K562 (cell line): ENCODE results near the gene SBK3. TPM values are rescaled to one million over a fixed set of nuclear protein-coding genes. Genes with fewer than 3 reads are reported as not detected.

Source experiments
- ATAC-seq: fragments of 200-7000 bp; cut with Tn5 transposase; 3 replicates; pipeline ENCODE4 v1.9.1; 2020; ENCODE audit warnings: moderate library complexity
- BruUV-seq: library from RNA; stranded (reverse); fragments of 400-500 nt; replicated peaks from 2 replicates; lab custom pipeline; 2021; lab: Mats Ljungman, UMichigan
- CTCF ChIA-PET: fragments of 300-600 bp; formaldehyde crosslinking; extraction: SDS; loops from one replicate; lab custom pipeline; 2021; ENCODE audit warnings: low intra/inter-chr PET ratio; lab: Yijun Ruan, JAX
- POLR2A ChIA-PET: fragments of 300-600, 350-650 bp; sonication (Branson Sonifier 250); formaldehyde crosslinking; extraction: SDS; loops from one replicate; lab custom pipeline; 2021; ENCODE audit warnings: antibody characterized with exemption, inconsistent platforms; lab: Yijun Ruan, JAX
- DNase-seq, 4 experiments: peaks; one replicate each; pipeline versions ENCODE4 v3.0.0 to v3.0.0-alpha.2; 2011 to 2018; ENCODE audit warnings: low spot score in 3 of 4, mixed read lengths in 3 of 4; ENCODE audit errors: extremely low read depth in 1 of 4
- FAIRE-seq: peaks from 2 replicates; lab custom pipeline; 2011; peaks lifted over from hg19 to GRCh38; lab: Jason Lieb, UNC
- H2AFZ ChIP-seq: 2 replicates; pipeline ENCODE4 v1.6.0; 2011; ENCODE audit warnings: low read depth, low read length, control low read depth, inconsistent platforms
- H3K27ac ChIP-seq: fragments of 200-600 bp; 3 replicates; pipeline ENCODE4 v1.8.0; 2011; ENCODE audit warnings: low read depth, mild to moderate bottlenecking, control low read depth, inconsistent platforms, low read length, moderate library complexity, mixed read lengths; ENCODE audit errors: extremely low read depth
- H3K27me3 ChIP-seq, 2 experiments: fragments of 300-600 bp in 1 of 2; 2 replicates in 1 of 2; 3 replicates in 1 of 2; pipeline versions ENCODE4 v1.6.0 to v1.8.0; 2011; ENCODE audit warnings: inconsistent platforms in 2 of 2, low read length in 2 of 2, mild to moderate bottlenecking in 1 of 2, mixed read lengths in 1 of 2, moderate library complexity in 1 of 2; ENCODE audit not compliant: control insufficient read depth in 2 of 2, insufficient read depth in 2 of 2
- H3K36me3 ChIP-seq: fragments of 300-600 bp; 3 replicates; pipeline ENCODE4 v1.8.0; 2011; ENCODE audit warnings: mild to moderate bottlenecking, low read length, inconsistent platforms; ENCODE audit not compliant: control insufficient read depth, insufficient read depth
- H3K4me1 ChIP-seq, 2 experiments: fragments of 200-600 bp in 1 of 2; replicated peaks in 1 of 2; 2 replicates in 1 of 2; 3 replicates in 1 of 2; pipeline versions ENCODE4 v1.5.1 to v1.8.0; 2011; ENCODE audit warnings: inconsistent platforms in 2 of 2, low read length in 2 of 2, mild to moderate bottlenecking in 1 of 2, mixed read lengths in 1 of 2, moderate library complexity in 1 of 2; ENCODE audit not compliant: control insufficient read depth in 2 of 2, insufficient read depth in 2 of 2
- H3K4me2 ChIP-seq: 2 replicates; pipeline ENCODE4 v1.6.1; 2011; ENCODE audit warnings: low read length, control low read depth, inconsistent platforms, mixed read lengths; ENCODE audit not compliant: insufficient read depth
- H3K4me3 ChIP-seq: fragments of 200-600 bp; sonication (generic), shearing (Covaris generic); 2 replicates; pipeline ENCODE4 v1.5.1; 2016; ENCODE audit warnings: control low read depth, inconsistent platforms
- H3K79me2 ChIP-seq: fragments of 200-600 bp; 3 replicates; pipeline ENCODE4 v1.8.0; 2011; ENCODE audit warnings: low read length, inconsistent platforms; ENCODE audit not compliant: control insufficient read depth, insufficient read depth
- H3K9ac ChIP-seq, 2 experiments: 2 replicates each; pipeline versions ENCODE4 v1.6.0 to v1.6.1; 2011; ENCODE audit warnings: low read depth in 2 of 2, low read length in 2 of 2, control low read depth in 1 of 2, inconsistent platforms in 1 of 2, mild to moderate bottlenecking in 1 of 2, mixed read lengths in 1 of 2; ENCODE audit not compliant: insufficient read depth in 1 of 2
- H3K9me1 ChIP-seq: one replicate; pipeline ENCODE4 v1.6.0; 2011; ENCODE audit warnings: inconsistent platforms, mild to moderate bottlenecking, low read length, moderate library complexity; ENCODE audit not compliant: control insufficient read depth, insufficient read depth
- H3K9me3 ChIP-seq: replicated peaks from 2 replicates; pipeline ENCODE4 v1.5.1; 2011; ENCODE audit warnings: low read depth, low read length, inconsistent platforms; ENCODE audit not compliant: control insufficient read depth, insufficient read depth
- H4K20me1 ChIP-seq: replicated peaks from 2 replicates; pipeline ENCODE4 v1.6.1; 2011; ENCODE audit warnings: low read length, inconsistent platforms, mixed read lengths; ENCODE audit not compliant: control insufficient read depth, insufficient read depth
- BACH1 ChIP-seq: fragments of 200-800 bp; sonication (Bioruptor generic); IDR thresholded peaks from 2 replicates; pipeline ENCODE4 v1.6.1; 2016; ENCODE audit warnings: missing genetic modification characterization, missing compliant biosample characterization
- C11orf30 ChIP-seq: fragments of 450-650 bp; IDR thresholded peaks from 2 replicates; pipeline ENCODE4 v1.6.1; 2016; ENCODE audit warnings: low read depth, mild to moderate bottlenecking
- E2F1 ChIP-seq: sonication (generic); formaldehyde crosslinking; IDR thresholded peaks from 2 replicates; pipeline ENCODE4 v1.8.1; 2023; ENCODE audit warnings: mild to moderate bottlenecking, missing genetic modification reagents, moderate library complexity
- FOSL1 ChIP-seq: fragments of 200-800 bp; sonication (Bioruptor generic); conservative IDR thresholded peaks from 2 replicates; pipeline ENCODE4 v1.6.1; 2016; ENCODE audit warnings: missing genetic modification characterization, missing compliant biosample characterization
- KDM4B ChIP-seq, 2 experiments: fragments of 450-650 bp in 1 of 2; sonication (generic) in 1 of 2; IDR thresholded peaks; 2 replicates each; pipeline ENCODE4 v1.6.1; 2016 to 2017; ENCODE audit warnings: borderline replicate concordance in 2 of 2, antibody characterized with exemption in 1 of 2, low read depth in 1 of 2, mild to moderate bottlenecking in 1 of 2
- KDM5B ChIP-seq: fragments of 200-600 bp; sonication (generic); IDR thresholded peaks from 2 replicates; pipeline ENCODE4 v1.6.1; 2012; ENCODE audit warnings: low read depth, mild to moderate bottlenecking, moderate library complexity, low read length, control low read depth, inconsistent platforms; ENCODE audit not compliant: insufficient replicate concordance
- MYC ChIP-seq, 2 experiments: fragments of 250-450 bp in 1 of 2; sonication (Bioruptor Pico) in 1 of 2; IDR thresholded peaks; 2 replicates each; pipeline versions ENCODE4 v1.5.1 to v1.6.1; 2012 to 2021; ENCODE audit warnings: low read depth in 2 of 2, borderline replicate concordance in 1 of 2, improper control_type of control experiment in 1 of 2, low read length in 1 of 2, mild to moderate bottlenecking in 1 of 2, moderate library complexity in 1 of 2
- MYNN ChIP-seq, 2 experiments: sonication (generic); formaldehyde crosslinking in 1 of 2; IDR thresholded peaks; 2 replicates each; pipeline versions ENCODE4 v1.5.0 to v1.6.1; 2016 to 2020; ENCODE audit warnings: antibody characterized with exemption in 1 of 2, missing genetic modification reagents in 1 of 2
- NUFIP1 ChIP-seq: fragments of 450-650 bp; IDR thresholded peaks from 2 replicates; pipeline ENCODE4 v1.6.1; 2018; ENCODE audit not compliant: partially characterized antibody
- POLR2AphosphoS5 ChIP-seq: IDR thresholded peaks from 2 replicates; pipeline ENCODE4 v1.6.1; 2011; ENCODE audit warnings: mild to moderate bottlenecking, low read depth, low read length, moderate library complexity; ENCODE audit not compliant: control insufficient read depth, insufficient read depth
- RB1 ChIP-seq: fragments of 450-650 bp; IDR thresholded peaks from 2 replicates; pipeline ENCODE4 v1.6.1; 2017; ENCODE audit warnings: low read depth, mild to moderate bottlenecking
- RFX7 ChIP-seq: fragments of 250-450 bp; sonication (Bioruptor Pico); IDR thresholded peaks from 2 replicates; pipeline ENCODE4 v1.5.1; 2021; ENCODE audit warnings: mild to moderate bottlenecking
- SNAPC5 ChIP-seq: fragments of 250-450 bp; sonication (Bioruptor Pico); IDR thresholded peaks from 2 replicates; pipeline ENCODE4 v1.8.0; 2021; ENCODE audit warnings: moderate library complexity, mild to moderate bottlenecking, inconsistent platforms
- ZFX ChIP-seq: sonication (generic); formaldehyde crosslinking; IDR thresholded peaks from 2 replicates; pipeline ENCODE4 v1.8.0; 2022; ENCODE audit warnings: mild to moderate bottlenecking, missing genetic modification reagents, moderate library complexity
- ZMIZ1 ChIP-seq, 2 experiments: fragments of 150-350 bp in 1 of 2; IDR thresholded peaks; 2 replicates each; pipeline ENCODE4 v1.6.1; 2012 to 2016; ENCODE audit warnings: low read depth in 2 of 2, low read length in 2 of 2, mild to moderate bottlenecking in 1 of 2, moderate library complexity in 1 of 2
- ZNF224 ChIP-seq: sonication (generic); formaldehyde crosslinking; IDR thresholded peaks from 2 replicates; pipeline ENCODE4 v1.8.0; 2022; ENCODE audit warnings: mild to moderate bottlenecking, missing genetic modification reagents
- WGBS: fragments of 100-300 bp; shearing (Covaris generic); methylation state at CpG from one replicate; pipeline ENCODE4 v1.1.6; 2016; ENCODE audit warnings: low coverage, mixed read lengths; ENCODE audit not compliant: insufficient coverage; ENCODE audit errors: missing lambda C conversion rate; 5-methylcytosine and 5-hydroxymethylcytosine counted together
- in situ Hi-C: fragments of 300-500 bp; cut with MboI; formaldehyde crosslinking; loops from 4 replicates; pipeline ENCODE4 v1.15.0; 2018; ENCODE audit warnings: inconsistent platforms, mixed read lengths
- intact Hi-C: fragments of 100-400 bp; cut with micrococcal nuclease; formaldehyde crosslinking; loops from 2 replicates; pipeline ENCODE4 v1.14.2; 2022
- polyA plus RNA-seq, 8 experiments: library from polyadenylated mRNA; depleted of rRNA in 4 of 8; stranded (reverse) in 5 of 8; unstranded in 3 of 8; fragments of >200 nt; fragmentation: Nextera tagmentation in 2 of 8; fragmentation: Illumina TruSeq in 1 of 8; extraction: Ambion mirVana in 2 of 8; extraction: Trizol in 1 of 8; gene quantifications; 2 replicates each; pipeline versions ENCODE4 v1.2.1 to v1.2.3, GENCODE V29; 2011 to 2014; ENCODE audit warnings: inconsistent platforms in 1 of 8, missing spikeins in 1 of 8
- total RNA-seq, 7 experiments: library from RNA; depleted of rRNA in 6 of 7; stranded (reverse); fragments of >200 nt in 6 of 7; fragmentation: Illumina TruSeq in 2 of 7; extraction: Trizol in 2 of 7; gene quantifications; 2 replicates each; pipeline versions ENCODE4 v1.2.1 to v1.2.3, GENCODE V29; 2011 to 2021; ENCODE audit warnings: low replicate concordance in 1 of 7

The SBK3 gene
- total and polyA plus RNA-seq, 9 of the 15 experiments (the other 6 are each of a cell fraction or from before 2014, with no cell fraction given), result 0.11 to 0.43 (median 0.13) TPM; not detected in 6

- CTCF ChIA-PET, result no interaction called here
- in situ Hi-C loops, result no loop called here
- TF ChIP-seq MYNN (IDR thresholded peaks at IDR 0.05), result 0 out of 2 replicates have a peak, but pooled peaks have one; percentile 44
- no peak for TF ChIP-seq MYNN (CRISPR knock-in tag; IDR thresholded peaks at IDR 0.05)
- no peak; the same call in 1 of the 2 replicates for TF ChIP-seq MYC (IDR thresholded peaks at IDR 0.05; ENCODE audit: low read depth, low read length)
- TF ChIP-seq MYC (CRISPR knock-in tag; IDR thresholded peaks at IDR 0.05; ENCODE audit: borderline replicate concordance, low read depth), result 0 out of 2 replicates have a peak, but pooled peaks have one; percentile 41
- peak; percentile 45; the same call in 1 of the 2 replicates for TF ChIP-seq ZFX (CRISPR knock-in tag)
- TF ChIP-seq SNAPC5 (CRISPR knock-in tag), result no peak
- peak; percentile 19 for TF ChIP-seq KDM5B
- peak; percentile 74; the same call in 1 of the 2 replicates for TF ChIP-seq RB1
- peak; percentile 42; the same call in 1 of the 2 replicates for TF ChIP-seq POLR2AphosphoS5
- no peak for TF ChIP-seq NUFIP1
- peak in 1 of 2 experiments; percentile 94; a peak in 2 of 4 replicates for TF ChIP-seq KDM4B (IDR thresholded peaks at IDR 0.05; ENCODE audit: borderline replicate concordance in 2 of 2, low read depth in 1 of 2)
- TF ChIP-seq FOSL1 (tag), result 0 out of 2 replicates have a peak, but pooled peaks have one; percentile 17
- no peak for TF ChIP-seq ZMIZ1 (IDR thresholded peaks at IDR 0.05; ENCODE audit: low read depth in 2 of 2, low read length in 2 of 2)
- TF ChIP-seq RFX7, result no peak
- no peak; the same call in 1 of the 2 replicates for TF ChIP-seq C11orf30
- no peak for TF ChIP-seq E2F1 (CRISPR knock-in tag)
- TF ChIP-seq ZNF224 (CRISPR knock-in tag), result no peak
- TF ChIP-seq BACH1 (tag), result 0 out of 2 replicates have a peak, but pooled peaks have one; percentile 22
These were observed 35.3 kb upstream of the SBK3 start, which contains the start of gene ZNF579 for GRCh38 chr19:55580628-55581144. Gene ZNF579, minus strand, starts transcription at chr19:55580848. Its CDS starts 1,209 bp downstream, at chr19:55579639.

More at GRCh38 chr19:55580628-55581144, 35.3 kb upstream of the SBK3 start, which contains the start of gene ZNF579:
- Histone ChIP-seq H3K9ac (peak within 1 kb of the TSS; percentile 77 to 95), H4K20me1 (no peaks in the 10 kb centered on the region), H3K4me2 (peak within 1 kb of the TSS; percentile 83), H3K27ac (peak within 1 kb of the TSS; percentile 76), H3K4me1 (peaks cover 9 to 29% of the 10 kb centered on the region in 2 experiments; a peak in 3 of 5 replicates), H3K9me3 (no peaks in the 10 kb centered on the region), H3K79me2 (peaks cover 12% of the 10 kb centered on the region), H3K9me1 (no peaks in the 10 kb centered on the region), H3K4me3 (peak within 1 kb of the TSS; percentile 85), H3K36me3 (peaks cover 12% of the 10 kb centered on the region; the same call in 2 of the 3 replicates), H2AFZ (peak within 1 kb of the TSS; percentile 89), H3K27me3 (peaks cover 8 to 12% of the 10 kb centered on the region in 2 experiments; a peak in 4 of 5 replicates)
- BruUV-seq, result no TSS peak
- intact Hi-C loops, result no loop called here
- FAIRE-seq, result peak; percentile 87
- 3% methylated on average over 12 of the region's 24 CpGs for WGBS
- DNase-seq, result peak; percentile 86 to 93 (median 88)
- POLR2A ChIA-PET, result interaction anchor here (0.6 to 1.9 kb wide), 4 partner anchors 18 to 97 kb away, joined by 3 to 9 read pairs (median 3); partner anchors contain the start of gene FIZ1
- peak; percentile 91 for ATAC-seq
